ENCODE data around the gene GSDMA. TPM values are rescaled to one million over a fixed set of nuclear protein-coding genes. Genes with fewer than 3 reads are reported as not detected.
A peak's percentile ranks its signal among the peaks of the same experiment; 100 is the strongest.
"Not testable (repeated sequence)": the region's sequence is repeated elsewhere in the genome, so short reads cannot be mapped to it uniquely, and the experiment has no call there.

GSDMA gene
- total RNA-seq, 1 donor from 2014 or later: not detected

DNA sequence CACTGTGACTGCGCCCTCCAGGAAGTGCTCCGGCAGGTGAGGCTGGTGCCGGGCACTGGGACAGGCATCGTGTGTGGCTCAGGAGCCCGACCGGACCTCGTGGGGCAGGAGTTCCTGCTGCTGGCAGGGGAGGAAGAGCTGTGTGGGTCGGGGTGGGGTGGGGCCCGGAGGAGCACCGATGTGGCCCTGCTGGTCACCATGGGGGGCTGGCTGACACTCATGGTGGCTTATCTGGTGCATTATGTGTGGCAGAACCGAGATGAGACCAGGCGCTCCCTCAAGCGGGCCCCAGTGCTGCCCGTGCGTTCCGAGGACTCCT, 18.5 kb upstream of the GSDMA start:
- H3K9me3 ChIP-seq (ENCODE audit: control insufficient read depth in 3 of 3, low read length in 3 of 3): no peaks in the 10 kb centered on the region
- no peak overlapping the region for H3K4me3 ChIP-seq (ENCODE audit: low read length in 3 of 3)
- H3K27me3 ChIP-seq (ENCODE audit: control insufficient read depth in 3 of 3, insufficient read depth in 3 of 3, low read length in 3 of 3): no peaks in the 10 kb centered on the region
- no peak overlapping the region for H3K27ac ChIP-seq (ENCODE audit: low read depth, low read length)
- H3K4me1 ChIP-seq (ENCODE audit: control insufficient read depth in 3 of 3, insufficient read depth in 3 of 3, low read length in 3 of 3): peaks cover 5 to 17% (median 14%) of the 10 kb centered on the region in 3 donors
- H3K36me3 ChIP-seq (ENCODE audit: control insufficient read depth in 3 of 3, insufficient read depth in 3 of 3, low read length in 3 of 3): no peaks in the 10 kb centered on the region
- H3K9ac ChIP-seq (ENCODE audit: low read depth in 1 of 3, low read length in 3 of 3): peak overlapping the region in 1 of 3 donors; percentile 57

DNA sequence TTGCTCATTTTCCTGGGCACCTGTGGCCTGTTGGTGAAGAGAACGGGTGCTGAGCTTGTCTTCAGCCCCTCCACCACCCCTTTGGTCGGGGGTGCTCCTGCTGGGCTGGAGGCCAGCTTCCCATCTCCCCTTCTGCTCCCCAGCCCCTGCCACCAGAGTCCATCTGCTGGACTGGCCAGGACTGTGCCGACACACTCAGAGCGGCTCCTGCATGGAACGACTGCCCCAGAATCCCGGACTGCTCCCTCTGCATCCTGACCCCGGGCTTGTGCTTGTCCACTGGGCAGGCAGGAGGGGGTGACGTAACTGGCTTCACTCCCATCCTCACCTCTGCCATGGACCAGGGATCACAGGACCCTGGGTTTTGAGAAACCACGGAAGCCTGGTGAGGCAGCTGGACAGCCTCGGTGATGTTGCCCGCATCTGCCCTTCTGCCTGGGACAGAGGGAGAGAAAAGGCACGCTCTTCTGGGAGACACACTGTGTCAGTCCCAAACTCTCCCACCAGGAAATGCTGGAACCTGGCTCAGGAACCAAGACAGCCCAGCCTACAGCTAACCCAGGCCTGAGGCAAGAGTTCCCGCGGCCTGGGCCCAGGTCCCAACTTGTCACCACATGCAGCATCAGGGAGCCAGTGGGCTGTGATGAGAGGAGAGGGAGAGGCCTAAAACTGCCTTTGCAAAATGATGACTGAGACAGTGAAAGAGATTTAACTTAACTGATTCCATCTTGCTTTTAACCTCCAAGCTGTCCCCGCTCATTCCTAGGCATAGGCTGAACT, 16.1 kb upstream of the GSDMA start:
- no peaks in the 10 kb centered on the region for H3K9me3 ChIP-seq (ENCODE audit: control insufficient read depth in 3 of 3, low read length in 3 of 3)
- no peak overlapping the region for H3K9ac ChIP-seq (ENCODE audit: low read depth in 1 of 3, low read length in 3 of 3)
- H3K4me3 ChIP-seq (ENCODE audit: low read length in 3 of 3): no peak overlapping the region
- no peaks in the 10 kb centered on the region for H3K27me3 ChIP-seq (ENCODE audit: control insufficient read depth in 3 of 3, insufficient read depth in 3 of 3, low read length in 3 of 3)
- peaks cover 5 to 10% (median 7%) of the 10 kb centered on the region in 3 donors for H3K4me1 ChIP-seq (ENCODE audit: control insufficient read depth in 3 of 3, insufficient read depth in 3 of 3, low read length in 3 of 3)
- no peaks in the 10 kb centered on the region for H3K36me3 ChIP-seq (ENCODE audit: control insufficient read depth in 3 of 3, insufficient read depth in 3 of 3, low read length in 3 of 3)
- no peak overlapping the region for H3K27ac ChIP-seq (ENCODE audit: low read depth, low read length)

DNA sequence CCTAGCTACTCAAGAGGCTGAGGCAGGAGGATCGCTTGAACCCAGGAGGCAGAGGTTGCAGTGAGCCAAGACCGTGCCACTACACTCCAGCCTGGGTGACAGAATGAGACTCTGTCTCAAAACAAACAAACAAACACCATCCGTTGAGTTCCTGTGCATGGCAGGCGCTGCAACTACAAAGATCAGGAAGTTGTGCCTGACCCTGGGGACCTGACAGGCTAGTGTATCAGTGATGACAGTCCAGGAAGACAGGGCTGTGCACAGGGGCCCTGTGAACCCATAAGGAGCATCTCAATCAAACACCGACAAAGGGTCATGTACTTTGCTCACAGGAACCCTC, 14.3 kb upstream of the GSDMA start:
- H3K27me3 ChIP-seq (ENCODE audit: control insufficient read depth in 3 of 3, insufficient read depth in 3 of 3, low read length in 3 of 3); H3K27ac ChIP-seq (ENCODE audit: low read depth, low read length); H3K9ac ChIP-seq (ENCODE audit: low read depth in 1 of 3, low read length in 3 of 3); H3K9me3 ChIP-seq (ENCODE audit: control insufficient read depth in 3 of 3, low read length in 3 of 3); H3K36me3 ChIP-seq (ENCODE audit: control insufficient read depth in 3 of 3, insufficient read depth in 3 of 3, low read length in 3 of 3); H3K4me3 ChIP-seq (ENCODE audit: low read length in 3 of 3): not testable (repeated sequence)
- peaks cover 12 to 21% (median 18%) of the 10 kb centered on the region in 3 donors for H3K4me1 ChIP-seq (ENCODE audit: control insufficient read depth in 3 of 3, insufficient read depth in 3 of 3, low read length in 3 of 3)

DNA sequence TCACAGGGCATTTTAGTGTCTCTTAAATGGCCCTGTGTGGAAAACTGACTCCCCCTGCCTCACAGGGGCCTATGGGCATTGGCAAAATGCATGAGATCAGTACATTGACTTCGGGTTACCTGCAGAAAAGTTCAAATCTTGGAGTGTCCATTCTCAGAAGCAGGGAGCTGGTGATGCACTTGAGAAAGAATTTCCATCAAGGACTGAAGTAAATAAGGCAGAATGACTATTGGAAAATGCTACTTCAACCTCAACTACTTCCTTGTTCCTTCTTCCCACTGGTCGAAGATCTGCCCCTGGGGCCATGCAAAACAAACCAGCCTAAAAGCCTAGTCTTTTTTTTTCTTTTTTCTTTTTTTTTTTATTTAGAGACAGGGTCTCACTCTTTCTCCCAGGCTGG, 13.8 kb upstream of the GSDMA start:
- Histone ChIP-seq H3K9ac (ENCODE audit: low read depth in 1 of 3, low read length in 3 of 3) (no peak overlapping the region), H3K36me3 (ENCODE audit: control insufficient read depth in 3 of 3, insufficient read depth in 3 of 3, low read length in 3 of 3) (no peaks in the 10 kb centered on the region), H3K27ac (ENCODE audit: low read depth, low read length) (no peak overlapping the region), H3K4me3 (ENCODE audit: low read length in 3 of 3) (no peak overlapping the region), H3K9me3 (ENCODE audit: control insufficient read depth in 3 of 3, low read length in 3 of 3) (no peaks in the 10 kb centered on the region), H3K4me1 (ENCODE audit: control insufficient read depth in 3 of 3, insufficient read depth in 3 of 3, low read length in 3 of 3) (peaks cover 12 to 18% (median 16%) of the 10 kb centered on the region in 3 donors), H3K27me3 (ENCODE audit: control insufficient read depth in 3 of 3, insufficient read depth in 3 of 3, low read length in 3 of 3) (no peaks in the 10 kb centered on the region)

DNA sequence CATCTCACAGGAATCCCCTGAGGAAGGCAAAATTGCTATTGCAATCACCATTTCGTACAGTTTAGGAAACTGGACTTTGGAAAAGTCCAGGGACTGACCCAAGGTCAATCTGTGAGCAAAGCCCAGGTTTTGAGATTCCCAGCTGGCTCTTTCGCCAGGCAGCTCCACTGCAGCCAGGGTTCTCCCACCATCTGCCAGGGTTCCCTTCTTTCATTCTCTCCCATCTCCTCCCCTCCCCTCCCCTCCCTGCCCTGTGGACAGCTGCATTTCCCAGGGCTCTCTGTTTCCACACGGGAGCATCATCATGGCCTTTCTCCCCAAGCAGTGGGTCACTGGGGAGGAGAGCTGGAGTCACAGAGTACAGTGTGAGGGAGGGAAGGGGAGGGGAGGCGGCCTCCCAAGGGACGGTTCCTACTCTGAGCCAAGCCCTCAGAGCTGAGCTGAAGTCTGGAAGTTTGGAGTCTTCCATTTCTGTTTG, 11.9 kb upstream of the GSDMA start:
- Histone ChIP-seq H3K27ac (ENCODE audit: low read depth, low read length) (no peak overlapping the region), H3K9ac (ENCODE audit: low read depth in 1 of 3, low read length in 3 of 3) (peak overlapping the region in 1 of 3 donors; percentile 38), H3K4me1 (ENCODE audit: control insufficient read depth in 3 of 3, insufficient read depth in 3 of 3, low read length in 3 of 3) (peaks cover 10 to 13% (median 13%) of the 10 kb centered on the region in 3 donors), H3K4me3 (ENCODE audit: low read length in 3 of 3) (no peak overlapping the region), H3K9me3 (ENCODE audit: control insufficient read depth in 3 of 3, low read length in 3 of 3) (no peaks in the 10 kb centered on the region), H3K36me3 (ENCODE audit: control insufficient read depth in 3 of 3, insufficient read depth in 3 of 3, low read length in 3 of 3) (no peaks in the 10 kb centered on the region), H3K27me3 (ENCODE audit: control insufficient read depth in 3 of 3, insufficient read depth in 3 of 3, low read length in 3 of 3) (no peaks in the 10 kb centered on the region)

DNA sequence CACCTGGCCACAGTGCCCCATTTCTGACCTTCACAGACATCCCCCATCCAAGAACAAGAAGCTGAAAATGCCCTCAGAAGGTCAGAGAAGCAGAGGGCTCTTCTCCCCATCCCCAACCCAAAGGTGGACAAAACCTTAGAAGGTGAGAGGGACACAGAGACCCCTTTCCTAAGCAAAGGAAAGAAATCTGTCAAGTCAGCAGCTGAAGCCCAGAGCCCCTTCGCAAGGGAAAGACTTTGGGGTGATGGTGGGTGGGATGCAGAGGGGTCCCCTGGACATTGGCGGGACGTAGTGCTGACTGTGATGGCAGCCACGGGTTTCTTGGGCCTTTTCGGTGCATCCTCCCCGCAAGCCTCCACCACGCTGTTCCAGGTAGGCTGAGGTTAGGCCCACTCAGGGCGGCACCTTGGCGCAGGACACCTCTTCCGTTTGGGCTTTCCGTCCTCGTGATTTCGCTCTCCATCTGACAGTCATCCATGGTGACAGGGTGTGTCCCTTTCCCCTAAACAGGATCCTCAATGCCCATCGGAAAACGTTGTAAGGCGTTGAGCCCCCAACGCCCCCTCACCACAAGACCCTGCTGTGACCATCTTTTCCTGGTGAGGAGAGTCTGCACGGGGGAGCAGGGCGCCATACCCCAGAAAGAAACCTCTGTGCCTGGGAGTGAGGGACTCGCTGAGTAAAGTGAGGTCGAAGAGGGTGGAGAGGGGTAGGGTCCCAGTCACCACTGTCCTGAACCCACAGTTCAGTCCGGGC, 10.7 kb upstream of the GSDMA start:
- peaks cover 10 to 13% (median 13%) of the 10 kb centered on the region in 3 donors for H3K4me1 ChIP-seq (ENCODE audit: control insufficient read depth in 3 of 3, insufficient read depth in 3 of 3, low read length in 3 of 3)
- H3K4me3 ChIP-seq (ENCODE audit: low read length in 3 of 3): peak overlapping the region; percentile 77 to 81 (median 78)
- H3K27ac ChIP-seq (ENCODE audit: low read depth, low read length): peak overlapping the region; percentile 63
- no peaks in the 10 kb centered on the region for H3K36me3 ChIP-seq (ENCODE audit: control insufficient read depth in 3 of 3, insufficient read depth in 3 of 3, low read length in 3 of 3)
- no peaks in the 10 kb centered on the region for H3K27me3 ChIP-seq (ENCODE audit: control insufficient read depth in 3 of 3, insufficient read depth in 3 of 3, low read length in 3 of 3)
- H3K9me3 ChIP-seq (ENCODE audit: control insufficient read depth in 3 of 3, low read length in 3 of 3): no peaks in the 10 kb centered on the region
- peak overlapping the region; percentile 70 to 85 (median 77) for H3K9ac ChIP-seq (ENCODE audit: low read depth in 1 of 3, low read length in 3 of 3)

DNA sequence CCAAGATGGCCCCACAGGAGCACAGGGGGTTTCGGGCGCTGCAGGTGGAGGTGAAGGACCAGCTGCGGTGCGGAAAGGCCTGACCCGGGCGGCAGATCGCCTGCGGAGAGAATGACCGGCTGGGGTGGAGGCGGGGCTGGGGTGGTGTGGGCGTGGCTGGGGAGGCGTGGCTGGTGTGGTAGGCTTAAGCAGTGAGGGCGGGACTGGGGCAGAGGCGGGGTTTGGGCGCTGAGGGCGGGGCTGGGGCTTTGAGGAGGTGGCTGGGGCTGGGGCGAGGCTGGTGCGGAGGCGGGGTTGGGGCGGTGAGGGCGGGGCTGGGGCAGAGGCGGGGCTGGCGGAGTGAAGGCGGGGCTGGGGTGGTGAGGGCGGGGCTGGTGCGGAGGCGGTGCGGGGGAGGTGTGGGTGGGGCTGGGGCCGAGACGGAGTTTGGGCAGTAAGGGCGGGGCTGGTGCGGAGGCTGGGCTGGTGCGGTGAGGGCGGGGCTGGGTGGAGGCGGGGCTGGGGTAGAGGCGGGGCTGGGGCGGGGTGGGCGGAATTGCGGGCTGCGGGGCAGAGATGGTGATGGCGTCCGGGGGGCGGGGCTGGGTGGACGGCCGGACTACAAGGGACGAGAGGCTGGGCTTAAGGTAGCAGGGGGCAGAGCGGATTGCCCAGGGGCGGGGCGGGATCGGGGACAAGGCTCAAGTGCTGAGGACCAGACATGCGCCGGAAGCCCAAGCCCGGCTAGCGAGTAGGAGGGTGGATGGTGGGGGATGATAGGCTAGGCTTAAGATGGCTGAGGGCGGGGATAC, 9.9 kb upstream of the GSDMA start:
- peak overlapping the region; percentile 70 to 85 (median 77) for H3K9ac ChIP-seq (ENCODE audit: low read depth in 1 of 3, low read length in 3 of 3)
- peak overlapping the region; percentile 77 to 81 (median 78) for H3K4me3 ChIP-seq (ENCODE audit: low read length in 3 of 3)
- H3K27ac ChIP-seq (ENCODE audit: low read depth, low read length): peak overlapping the region; percentile 63
- no peaks in the 10 kb centered on the region for H3K36me3 ChIP-seq (ENCODE audit: control insufficient read depth in 3 of 3, insufficient read depth in 3 of 3, low read length in 3 of 3)
- H3K27me3 ChIP-seq (ENCODE audit: control insufficient read depth in 3 of 3, insufficient read depth in 3 of 3, low read length in 3 of 3): no peaks in the 10 kb centered on the region
- no peaks in the 10 kb centered on the region for H3K9me3 ChIP-seq (ENCODE audit: control insufficient read depth in 3 of 3, low read length in 3 of 3)
- H3K4me1 ChIP-seq (ENCODE audit: control insufficient read depth in 3 of 3, insufficient read depth in 3 of 3, low read length in 3 of 3): peaks cover 10 to 13% (median 13%) of the 10 kb centered on the region in 3 donors

DNA sequence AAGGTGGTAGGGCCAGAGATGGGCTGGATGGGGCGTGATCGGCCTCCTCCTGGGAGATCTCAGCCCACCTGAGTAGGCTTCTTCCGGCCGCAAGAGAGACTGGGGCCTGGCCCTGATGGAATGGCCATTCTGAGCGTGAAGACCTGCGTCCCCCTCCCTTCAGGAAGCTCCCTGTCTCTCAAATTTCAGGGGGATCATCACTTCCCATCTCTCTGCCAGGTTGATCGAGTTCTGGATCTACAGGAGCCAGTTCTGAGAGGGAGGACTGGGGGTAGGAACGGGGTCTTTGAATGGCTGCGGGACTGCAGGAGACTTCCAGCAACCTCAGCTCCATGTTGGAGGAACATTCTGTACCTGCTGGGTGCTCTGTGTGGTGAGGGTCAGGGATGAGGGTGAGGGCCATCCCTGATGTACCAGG, 9.3 kb upstream of the GSDMA start:
- Histone ChIP-seq H3K9ac (ENCODE audit: low read depth in 1 of 3, low read length in 3 of 3) (peak overlapping the region; percentile 43 to 62 (median 50)), H3K36me3 (ENCODE audit: control insufficient read depth in 3 of 3, insufficient read depth in 3 of 3, low read length in 3 of 3) (no peaks in the 10 kb centered on the region), H3K4me1 (ENCODE audit: control insufficient read depth in 3 of 3, insufficient read depth in 3 of 3, low read length in 3 of 3) (peaks cover 10 to 13% (median 13%) of the 10 kb centered on the region in 3 donors), H3K9me3 (ENCODE audit: control insufficient read depth in 3 of 3, low read length in 3 of 3) (no peaks in the 10 kb centered on the region), H3K4me3 (ENCODE audit: low read length in 3 of 3) (peak overlapping the region; percentile 65 to 73 (median 71)), H3K27me3 (ENCODE audit: control insufficient read depth in 3 of 3, insufficient read depth in 3 of 3, low read length in 3 of 3) (no peaks in the 10 kb centered on the region), H3K27ac (ENCODE audit: low read depth, low read length) (no peak overlapping the region)

DNA sequence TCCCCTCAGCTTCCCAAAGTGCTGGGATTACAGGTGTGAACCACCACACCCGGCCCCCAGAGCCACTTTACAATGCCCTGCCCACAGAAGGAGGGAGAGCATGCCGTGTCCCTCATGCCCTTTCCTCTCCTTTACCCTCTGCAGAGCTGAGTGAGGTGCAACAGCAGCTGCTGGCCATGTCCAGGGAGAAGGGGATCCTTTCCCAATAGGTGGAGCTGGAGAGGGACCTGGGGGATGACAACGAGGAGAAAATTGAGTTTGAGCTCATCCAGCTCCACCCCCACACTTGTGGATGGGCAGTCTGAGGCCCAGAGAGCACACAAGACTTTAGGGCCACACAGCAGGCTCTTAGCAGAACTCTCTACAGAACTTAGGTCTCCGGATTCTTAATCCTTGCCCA, 7.9 kb upstream of the GSDMA start:
- no peaks in the 10 kb centered on the region for H3K36me3 ChIP-seq (ENCODE audit: control insufficient read depth in 3 of 3, insufficient read depth in 3 of 3, low read length in 3 of 3)
- H3K4me1 ChIP-seq (ENCODE audit: control insufficient read depth in 3 of 3, insufficient read depth in 3 of 3, low read length in 3 of 3): peaks cover 10 to 15% (median 13%) of the 10 kb centered on the region in 3 donors
- H3K27me3 ChIP-seq (ENCODE audit: control insufficient read depth in 3 of 3, insufficient read depth in 3 of 3, low read length in 3 of 3): no peaks in the 10 kb centered on the region
- H3K4me3 ChIP-seq (ENCODE audit: low read length in 3 of 3): no peak overlapping the region
- H3K9ac ChIP-seq (ENCODE audit: low read depth in 1 of 3, low read length in 3 of 3): no peak overlapping the region
- H3K9me3 ChIP-seq (ENCODE audit: control insufficient read depth in 3 of 3, low read length in 3 of 3): no peaks in the 10 kb centered on the region
- H3K27ac ChIP-seq (ENCODE audit: low read depth, low read length): no peak overlapping the region

Data from skeletal muscle tissue (tissue), 4 donors.